IMR-90 (cell line): ENCODE results near the gene GRAMD2A. TPM values are rescaled to one million over a fixed set of nuclear protein-coding genes. Genes with fewer than 3 reads are reported as not detected.

ENCODE experiments used
- ATAC-seq: fragments of 200-7000 bp; cut with Tn5 transposase; 2 replicates; pipeline ENCODE4 v1.9.1; 2020; ENCODE audit warnings: low read depth, mild to moderate bottlenecking, moderate library complexity
- BruUV-seq: library from RNA; stranded (reverse); fragments of 400-500 nt; replicated peaks from 2 replicates; lab custom pipeline; 2021; lab: Mats Ljungman, UMichigan
- CTCF ChIA-PET: fragments of 300-600 bp; formaldehyde crosslinking; extraction: SDS; loops from one replicate; lab custom pipeline; 2021; ENCODE audit warnings: antibody characterized with exemption; lab: Yijun Ruan, JAX
- POLR2A ChIA-PET: fragments of 300-600 bp; sonication (Branson Sonifier 250); formaldehyde crosslinking; loops from one replicate; lab custom pipeline; 2022; ENCODE audit warnings: antibody characterized with exemption; ENCODE audit not compliant: unreplicated experiment; lab: Charles Lee
- DNase-seq: peaks from one replicate; pipeline ENCODE4 v3.0.0; 2013
- H2AFZ ChIP-seq: replicated peaks from 2 replicates; pipeline ENCODE3; 2013; ENCODE audit warnings: low read length, mild to moderate bottlenecking; ENCODE audit not compliant: poor library complexity
- H2AK5ac ChIP-seq: 2 replicates; pipeline ENCODE4 v1.6.1; 2013; ENCODE audit warnings: low read depth, low read length, inconsistent platforms
- H2AK9ac ChIP-seq: replicated peaks from 2 replicates; pipeline ENCODE3; 2013; ENCODE audit warnings: mild to moderate bottlenecking, low read depth, low read length, moderate library complexity; ENCODE audit not compliant: poor library complexity
- H2BK120ac ChIP-seq: 2 replicates; pipeline ENCODE4 v1.6.1; 2013; ENCODE audit warnings: low read depth, low read length, inconsistent platforms
- H2BK15ac ChIP-seq: 3 replicates; pipeline ENCODE4 v1.6.1; 2013; ENCODE audit warnings: low read depth, low read length, inconsistent platforms
- H2BK20ac ChIP-seq: 2 replicates; pipeline ENCODE4 v1.6.1; 2013; ENCODE audit warnings: low read depth, mild to moderate bottlenecking, inconsistent platforms, low read length, moderate library complexity
- H2BK5ac ChIP-seq: 2 replicates; pipeline ENCODE4 v1.6.1; 2013; ENCODE audit warnings: mild to moderate bottlenecking, low read depth, low read length, inconsistent platforms; ENCODE audit not compliant: poor library complexity, severe bottlenecking
- H3K14ac ChIP-seq: replicated peaks from 2 replicates; pipeline ENCODE4 v1.6.1; 2013; ENCODE audit warnings: low read depth, low read length, inconsistent platforms
- H3K18ac ChIP-seq: 2 replicates; pipeline ENCODE4 v1.6.1; 2013; ENCODE audit warnings: low read depth, low read length, control low read depth
- H3K23ac ChIP-seq: 2 replicates; pipeline ENCODE4 v1.6.1; 2013; ENCODE audit warnings: low read depth, low read length, inconsistent platforms
- H3K27ac ChIP-seq: 2 replicates; pipeline ENCODE4 v1.5.1; 2013; ENCODE audit warnings: mild to moderate bottlenecking, control low read depth, low read length; ENCODE audit not compliant: insufficient read depth
- H3K27me3 ChIP-seq: 2 replicates; pipeline ENCODE4 v1.6.1; 2013; ENCODE audit warnings: low read length; ENCODE audit not compliant: control insufficient read depth, insufficient read depth
- H3K36me3 ChIP-seq: 2 replicates; pipeline ENCODE4 v1.6.1; 2013; ENCODE audit warnings: low read length, mixed read lengths; ENCODE audit not compliant: control insufficient read depth, insufficient read depth
- H3K4ac ChIP-seq: 2 replicates; pipeline ENCODE4 v1.6.1; 2013; ENCODE audit warnings: low read depth, low read length, inconsistent platforms
- H3K4me1 ChIP-seq: 2 replicates; pipeline ENCODE4 v1.6.1; 2013; ENCODE audit warnings: low read length, mixed read lengths; ENCODE audit not compliant: control insufficient read depth, insufficient read depth
- H3K4me2 ChIP-seq: 2 replicates; pipeline ENCODE4 v1.6.1; 2013; ENCODE audit warnings: low read depth, mild to moderate bottlenecking, control low read depth, low read length, moderate library complexity
- H3K4me3 ChIP-seq: 2 replicates; pipeline ENCODE4 v1.5.1; 2013; ENCODE audit warnings: low read depth, mild to moderate bottlenecking, control low read depth, low read length, moderate library complexity; ENCODE audit not compliant: insufficient read depth
- H3K56ac ChIP-seq: 2 replicates; pipeline ENCODE4 v1.6.1; 2013; ENCODE audit warnings: low read length, inconsistent platforms; ENCODE audit not compliant: insufficient read depth; ENCODE audit errors: extremely low read depth
- H3K79me1 ChIP-seq, 2 experiments: 2 replicates each; pipeline ENCODE4 v1.6.1; 2013; ENCODE audit warnings: low read length in 2 of 2, inconsistent platforms in 1 of 2, low read depth in 1 of 2
- H3K9ac ChIP-seq: 2 replicates; pipeline ENCODE4 v1.6.1; 2013; ENCODE audit warnings: low read depth, low read length, control low read depth
- H3K9me1 ChIP-seq: 2 replicates; pipeline ENCODE4 v1.6.1; 2013; ENCODE audit warnings: low read length, inconsistent platforms; ENCODE audit not compliant: insufficient read depth
- H3K9me3 ChIP-seq: 2 replicates; pipeline ENCODE4 v1.6.1; 2013; ENCODE audit warnings: low read length; ENCODE audit not compliant: control insufficient read depth, insufficient read depth
- H4K20me1 ChIP-seq: 2 replicates; pipeline ENCODE4 v1.6.1; 2013; ENCODE audit warnings: low read length, inconsistent platforms; ENCODE audit not compliant: insufficient read depth
- H4K5ac ChIP-seq: 2 replicates; pipeline ENCODE4 v1.6.1; 2013; ENCODE audit warnings: mild to moderate bottlenecking, low read depth, low read length, control low read depth
- H4K8ac ChIP-seq, 2 experiments: 2 replicates each; pipeline ENCODE4 v1.6.1; 2013; ENCODE audit warnings: low read depth in 2 of 2, low read length in 2 of 2, control low read depth in 1 of 2, inconsistent platforms in 1 of 2
- H4K91ac ChIP-seq: 2 replicates; pipeline ENCODE4 v1.6.1; 2013; ENCODE audit warnings: low read depth, low read length, inconsistent platforms; ENCODE audit not compliant: insufficient read depth
- BHLHE40 ChIP-seq: fragments of 150-350 bp; IDR thresholded peaks from 2 replicates; pipeline ENCODE4 v1.6.1; 2016; ENCODE audit warnings: mild to moderate bottlenecking, low read depth, low read length
- CTCF ChIP-seq: conservative IDR thresholded peaks from 2 replicates; pipeline ENCODE4 v1.5.1; 2012; ENCODE audit warnings: mild to moderate bottlenecking, low read depth, low read length, improper control_type of control experiment
- ELK1 ChIP-seq: fragments of 150-350 bp; IDR thresholded peaks from 2 replicates; pipeline ENCODE4 v1.6.1; 2016; ENCODE audit warnings: low read depth, mild to moderate bottlenecking, low read length, moderate library complexity, borderline replicate concordance
- MAFK ChIP-seq: IDR thresholded peaks from 2 replicates; pipeline ENCODE4 v1.6.1; 2012; ENCODE audit warnings: low read depth, low read length, improper control_type of control experiment
- MXI1 ChIP-seq: IDR thresholded peaks from 2 replicates; pipeline ENCODE4 v1.6.1; 2012; ENCODE audit warnings: low read depth, mild to moderate bottlenecking, low read length, moderate library complexity, borderline replicate concordance
- NFE2L2 ChIP-seq: fragments of 150-350 bp; IDR thresholded peaks from 2 replicates; pipeline ENCODE4 v1.6.1; 2016; ENCODE audit warnings: low read depth, mild to moderate bottlenecking, low read length
- RAD21 ChIP-seq: IDR thresholded peaks from 2 replicates; pipeline ENCODE4 v1.6.1; 2012; ENCODE audit warnings: low read length, improper control_type of control experiment
- RCOR1 ChIP-seq: IDR thresholded peaks from 2 replicates; pipeline ENCODE4 v1.6.1; 2012; ENCODE audit warnings: mild to moderate bottlenecking, low read length, improper control_type of control experiment; ENCODE audit not compliant: insufficient replicate concordance
- RFX5 ChIP-seq: IDR thresholded peaks from 2 replicates; pipeline ENCODE4 v1.8.0; 2012; ENCODE audit warnings: low read depth, mild to moderate bottlenecking, low read length, moderate library complexity
- SMC3 ChIP-seq: fragments of 150-350 bp; IDR thresholded peaks from 2 replicates; pipeline ENCODE4 v1.6.1; 2016; ENCODE audit warnings: low read depth, mild to moderate bottlenecking, antibody characterized with exemption, low read length, moderate library complexity
- USF2 ChIP-seq: fragments of 150-350 bp; IDR thresholded peaks from 2 replicates; pipeline ENCODE4 v1.6.1; 2017; ENCODE audit warnings: mild to moderate bottlenecking, antibody characterized with exemption, low read length, low read depth
- WGBS, 2 experiments: methylation state at CpG; one replicate each; pipeline versions ENCODE4 v1.1.5 to v1.1.7; 2013; ENCODE audit warnings: missing lambda C conversion rate in 2 of 2; ENCODE audit not compliant: insufficient read length in 1 of 2; ENCODE audit errors: extremely low coverage in 2 of 2; 5-methylcytosine and 5-hydroxymethylcytosine counted together
- dilution Hi-C: fragments of 300-500 bp; cut with HindIII; formaldehyde crosslinking; loops from one replicate; pipeline ENCODE4 v1.14.3; 2018; ENCODE audit warnings: low sequenced_read_pairs; ENCODE audit not compliant: unreplicated experiment
- in situ Hi-C: fragments of 300-500 bp; cut with MboI; formaldehyde crosslinking; loops from 3 replicates; pipeline ENCODE4 v1.14.3; 2019; ENCODE audit warnings: low sequenced_read_pairs, inconsistent platforms, mixed read lengths
- intact Hi-C: fragments of 100-400 bp; cut with micrococcal nuclease; formaldehyde crosslinking; loops from 2 replicates; pipeline ENCODE4 v1.10.0; 2022
- polyA plus RNA-seq, 3 experiments: library from polyadenylated mRNA; depleted of rRNA; stranded (reverse); fragments of >200 nt; gene quantifications; 2 replicates each; pipeline ENCODE4 v1.2.3, GENCODE V29; 2012; ENCODE audit warnings: low replicate concordance in 1 of 3
- total RNA-seq: library from RNA; depleted of rRNA; stranded (reverse); fragments of >200 nt; gene quantifications from 2 replicates; pipeline ENCODE4 v1.2.3, GENCODE V29; 2012

The GRAMD2A gene
- total and polyA plus RNA-seq, 2 of the 4 experiments (the other 2 are of a cell fraction) = 0.14 to 0.18 TPM

- no peak overlapping the region for H4K91ac ChIP-seq
- H2AK9ac ChIP-seq = no peak overlapping the region
- ChIA-PET CTCF (no interaction called here), POLR2A (interaction anchor here (0.9 kb wide), 1 partner anchor 18 kb away, joined by 4 read pairs; no protein-coding TSS in a partner anchor)
- in situ Hi-C loops (no loop called here), intact Hi-C loops (no loop called here), dilution Hi-C loops (no loop called here)
- no peak overlapping the region for H2BK120ac ChIP-seq
- H3K27ac ChIP-seq = no peak overlapping the region
- H3K18ac ChIP-seq = no peak overlapping the region
- no peak overlapping the region for H4K5ac ChIP-seq
- H3K4me1 ChIP-seq = no peaks in the 10 kb centered on the region
- H3K27me3 ChIP-seq = peaks cover 47% of the 10 kb centered on the region
- ATAC-seq (no peak), DNase-seq (no peak)
- no peak overlapping the region for H2BK20ac ChIP-seq
- no peak overlapping the region for H3K4me2 ChIP-seq
- no peak overlapping the region for H3K9ac ChIP-seq
- no peaks in the 10 kb centered on the region for H3K36me3 ChIP-seq
- H3K4ac ChIP-seq = no peak overlapping the region
- H2AFZ ChIP-seq = no peak overlapping the region
- no peaks in the 10 kb centered on the region; the same call in 1 of the 2 replicates for H3K9me1 ChIP-seq
- H3K23ac ChIP-seq = no peak overlapping the region
- BruUV-seq = no TSS peak
- no peaks in the 10 kb centered on the region for H3K9me3 ChIP-seq
- no peak overlapping the region for H3K4me3 ChIP-seq
- H3K14ac ChIP-seq = no peak overlapping the region
- no peak overlapping the region for H2BK5ac ChIP-seq
- H4K8ac ChIP-seq = no peak overlapping the region
- TF ChIP-seq CTCF (no peak), MXI1 (no peak), BHLHE40 (no peak), RAD21 (no peak), RCOR1 (no peak), MAFK (no peak), USF2 (no peak), SMC3 (no peak), RFX5 (no peak), ELK1 (no peak), NFE2L2 (no peak)
- 73% methylated on average over 8 of the region's 15 CpGs; no CpG with 5 or more reads in 1 of the 2 experiments for WGBS, 2 experiments
- H3K56ac ChIP-seq = no peak overlapping the region
- no peaks in the 10 kb centered on the region for H3K79me1 ChIP-seq
- no peaks in the 10 kb centered on the region for H4K20me1 ChIP-seq
- H2BK15ac ChIP-seq = no peak overlapping the region
- no peak overlapping the region for H2AK5ac ChIP-seq
These were observed 22.2 kb downstream of the GRAMD2A start for GRCh38 chr15:72175186-72176044.
